ENCODE measurements around the gene TMEM52. TPM values are rescaled to one million over a fixed set of nuclear protein-coding genes. Genes with fewer than 3 reads are reported as not detected.

The TMEM52 gene
- total and polyA plus RNA-seq, 2 of the 13 experiments (the other 11 are each of a cell fraction or from before 2014, with no cell fraction given) = 13.2 to 18.7 TPM

DNA sequence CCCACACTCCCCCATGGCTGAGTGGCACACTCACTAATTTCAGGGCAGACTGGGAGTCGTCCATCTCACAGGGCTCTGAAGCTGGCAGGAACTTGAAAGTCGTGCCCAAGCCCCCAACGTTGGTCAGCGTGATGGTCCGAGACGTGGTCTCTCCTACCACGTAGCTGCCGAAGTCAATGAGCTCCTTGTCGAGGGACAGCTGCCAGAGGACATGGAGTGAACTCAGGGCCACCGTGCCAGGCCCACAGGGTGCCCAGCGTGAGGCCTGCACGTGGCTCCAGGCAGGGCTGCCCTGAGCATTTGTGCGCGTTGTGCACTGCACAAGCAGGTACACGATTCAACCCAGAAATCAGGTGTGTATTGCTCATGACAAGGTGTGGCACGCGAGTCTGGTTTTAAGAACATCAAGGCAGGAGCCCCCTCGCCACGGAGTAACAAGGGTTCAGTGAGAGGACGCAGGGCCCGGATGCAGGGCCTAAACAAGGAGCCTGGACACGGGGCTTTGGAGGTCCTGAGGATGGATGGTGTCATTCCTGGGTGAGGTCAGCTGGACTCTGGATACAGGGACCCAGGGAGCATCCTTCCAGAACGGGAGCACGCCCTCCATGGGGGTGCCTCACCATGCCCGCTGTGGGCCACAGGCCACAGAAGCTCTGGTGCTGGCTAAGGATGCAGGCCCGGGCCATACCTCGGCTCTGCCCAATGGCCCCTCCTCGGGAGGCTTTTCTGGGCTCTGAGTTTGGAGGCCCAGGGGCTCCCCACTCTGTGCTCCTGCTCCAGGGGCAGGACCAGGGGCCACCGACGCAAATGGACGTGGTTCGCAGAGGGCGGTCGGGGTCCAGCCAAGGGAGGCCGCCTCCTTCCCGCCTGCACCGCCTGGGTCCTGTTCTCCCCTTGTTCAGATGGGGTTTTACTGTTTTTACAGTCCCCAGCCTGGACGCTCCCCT is 37.8 kb upstream of the TMEM52 start (continued):
- TF ChIP-seq, protein P1, sequence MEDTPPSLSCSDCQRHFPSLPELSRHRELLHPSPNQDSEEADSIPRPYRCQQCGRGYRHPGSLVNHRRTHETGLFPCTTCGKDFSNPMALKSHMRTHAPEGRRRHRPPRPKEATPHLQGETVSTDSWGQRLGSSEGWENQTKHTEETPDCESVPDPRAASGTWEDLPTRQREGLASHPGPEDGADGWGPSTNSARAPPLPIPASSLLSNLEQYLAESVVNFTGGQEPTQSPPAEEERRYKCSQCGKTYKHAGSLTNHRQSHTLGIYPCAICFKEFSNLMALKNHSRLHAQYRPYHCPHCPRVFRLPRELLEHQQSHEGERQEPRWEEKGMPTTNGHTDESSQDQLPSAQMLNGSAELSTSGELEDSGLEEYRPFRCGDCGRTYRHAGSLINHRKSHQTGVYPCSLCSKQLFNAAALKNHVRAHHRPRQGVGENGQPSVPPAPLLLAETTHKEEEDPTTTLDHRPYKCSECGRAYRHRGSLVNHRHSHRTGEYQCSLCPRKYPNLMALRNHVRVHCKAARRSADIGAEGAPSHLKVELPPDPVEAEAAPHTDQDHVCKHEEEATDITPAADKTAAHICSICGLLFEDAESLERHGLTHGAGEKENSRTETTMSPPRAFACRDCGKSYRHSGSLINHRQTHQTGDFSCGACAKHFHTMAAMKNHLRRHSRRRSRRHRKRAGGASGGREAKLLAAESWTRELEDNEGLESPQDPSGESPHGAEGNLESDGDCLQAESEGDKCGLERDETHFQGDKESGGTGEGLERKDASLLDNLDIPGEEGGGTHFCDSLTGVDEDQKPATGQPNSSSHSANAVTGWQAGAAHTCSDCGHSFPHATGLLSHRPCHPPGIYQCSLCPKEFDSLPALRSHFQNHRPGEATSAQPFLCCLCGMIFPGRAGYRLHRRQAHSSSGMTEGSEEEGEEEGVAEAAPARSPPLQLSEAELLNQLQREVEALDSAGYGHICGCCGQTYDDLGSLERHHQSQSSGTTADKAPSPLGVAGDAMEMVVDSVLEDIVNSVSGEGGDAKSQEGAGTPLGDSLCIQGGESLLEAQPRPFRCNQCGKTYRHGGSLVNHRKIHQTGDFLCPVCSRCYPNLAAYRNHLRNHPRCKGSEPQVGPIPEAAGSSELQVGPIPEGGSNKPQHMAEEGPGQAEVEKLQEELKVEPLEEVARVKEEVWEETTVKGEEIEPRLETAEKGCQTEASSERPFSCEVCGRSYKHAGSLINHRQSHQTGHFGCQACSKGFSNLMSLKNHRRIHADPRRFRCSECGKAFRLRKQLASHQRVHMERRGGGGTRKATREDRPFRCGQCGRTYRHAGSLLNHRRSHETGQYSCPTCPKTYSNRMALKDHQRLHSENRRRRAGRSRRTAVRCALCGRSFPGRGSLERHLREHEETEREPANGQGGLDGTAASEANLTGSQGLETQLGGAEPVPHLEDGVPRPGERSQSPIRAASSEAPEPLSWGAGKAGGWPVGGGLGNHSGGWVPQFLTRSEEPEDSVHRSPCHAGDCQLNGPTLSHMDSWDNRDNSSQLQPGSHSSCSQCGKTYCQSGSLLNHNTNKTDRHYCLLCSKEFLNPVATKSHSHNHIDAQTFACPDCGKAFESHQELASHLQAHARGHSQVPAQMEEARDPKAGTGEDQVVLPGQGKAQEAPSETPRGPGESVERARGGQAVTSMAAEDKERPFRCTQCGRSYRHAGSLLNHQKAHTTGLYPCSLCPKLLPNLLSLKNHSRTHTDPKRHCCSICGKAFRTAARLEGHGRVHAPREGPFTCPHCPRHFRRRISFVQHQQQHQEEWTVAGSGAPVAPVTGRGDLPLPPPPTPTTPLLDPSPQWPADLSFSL (CRISPR knock-in tag; IDR thresholded peaks at IDR 0.05) = no peak
- no peak for TF ChIP-seq NR2C2 (CRISPR knock-in tag; IDR thresholded peaks at IDR 0.05; ENCODE audit: borderline replicate concordance)
- TF ChIP-seq ZNF317 (CRISPR knock-in tag; IDR thresholded peaks at IDR 0.05) = no peak
- no peak for TF ChIP-seq STAG1 (CRISPR knock-in tag; IDR thresholded peaks at IDR 0.05)
- TF ChIP-seq MAF1 (CRISPR knock-in tag; IDR thresholded peaks at IDR 0.05; ENCODE audit: borderline replicate concordance) = no peak
- TF ChIP-seq ZBTB38 (CRISPR knock-in tag; IDR thresholded peaks at IDR 0.05) = 0 out of 2 replicates have a peak, but pooled peaks have one; percentile 1
